MM.1S (cell line): ENCODE data around the gene TBCA.

Experiments used
- DNase-seq: peaks from one replicate; pipeline ENCODE4 v3.0.0-alpha.2; 2015
- H2AFZ ChIP-seq: fragments of 300-600 bp; sonication (generic); 2 replicates; pipeline ENCODE4 v1.6.0; 2016; ENCODE audit warnings: antibody characterized with exemption, low read length
- H3F3A ChIP-seq: fragments of 300-600 bp; sonication (generic); 2 replicates; pipeline ENCODE4 v1.6.1; 2016; ENCODE audit warnings: mild to moderate bottlenecking, antibody characterized with exemption, low read length, moderate library complexity, mixed read lengths; ENCODE audit not compliant: insufficient read depth
- H3K27ac ChIP-seq: fragments of 300-600 bp; sonication (generic); 2 replicates; pipeline ENCODE4 v1.5.1; 2016; ENCODE audit warnings: mild to moderate bottlenecking, low read length
- H3K27me3 ChIP-seq: fragments of 300-600 bp; sonication (generic); replicated peaks from 2 replicates; pipeline ENCODE4 v1.6.0; 2016; ENCODE audit warnings: low read length; ENCODE audit not compliant: insufficient read depth
- H3K36me3 ChIP-seq: fragments of 300-600 bp; sonication (generic); replicated peaks from 2 replicates; pipeline ENCODE4 v1.6.1; 2016; ENCODE audit warnings: mild to moderate bottlenecking, low read length, mixed read lengths; ENCODE audit not compliant: insufficient read depth
- H3K4me1 ChIP-seq: fragments of 300-600 bp; sonication (generic); 2 replicates; pipeline ENCODE4 v1.6.1; 2016; ENCODE audit warnings: low read length, mixed read lengths
- H3K4me2 ChIP-seq: fragments of 300-600 bp; sonication (generic); 2 replicates; pipeline ENCODE4 v1.6.0; 2016; ENCODE audit warnings: low read depth, low read length
- H3K4me3 ChIP-seq: fragments of 300-600 bp; sonication (generic); 2 replicates; pipeline ENCODE4 v1.5.1; 2016; ENCODE audit warnings: low read length, mixed read lengths
- H3K79me2 ChIP-seq: fragments of 300-600 bp; sonication (generic); 2 replicates; pipeline ENCODE4 v1.6.1; 2016; ENCODE audit warnings: mixed run types, low read length, mixed read lengths
- H3K9ac ChIP-seq: fragments of 300-600 bp; sonication (generic); 2 replicates; pipeline ENCODE4 v1.6.1; 2016; ENCODE audit warnings: low read length, mixed read lengths
- H3K9me2 ChIP-seq: fragments of 300-600 bp; sonication (generic); replicated peaks from 2 replicates; pipeline ENCODE4 v1.6.1; 2016; ENCODE audit warnings: mild to moderate bottlenecking, low read length, mixed read lengths; ENCODE audit not compliant: insufficient read depth
- H3K9me3 ChIP-seq: fragments of 300-600 bp; sonication (generic); replicated peaks from 2 replicates; pipeline ENCODE4 v1.6.1; 2016; ENCODE audit warnings: mild to moderate bottlenecking, low read length, mixed read lengths; ENCODE audit not compliant: insufficient read depth
- H4K20me1 ChIP-seq: fragments of 300-600 bp; sonication (generic); 2 replicates; pipeline ENCODE4 v1.6.1; 2016; ENCODE audit warnings: mild to moderate bottlenecking, low read length, moderate library complexity, mixed read lengths; ENCODE audit not compliant: insufficient read depth
- CTCF ChIP-seq: fragments of 300-600 bp; sonication (generic); IDR thresholded peaks from 2 replicates; pipeline ENCODE4 v1.5.1; 2016; ENCODE audit warnings: antibody characterized with exemption, low read length, mixed read lengths
- EZH2 ChIP-seq: fragments of 300-600 bp; sonication (generic); optimal IDR thresholded peaks from 2 replicates; pipeline ENCODE3; 2017; ENCODE audit warnings: low read depth, mild to moderate bottlenecking, antibody characterized with exemption, low read length, mixed read lengths
- EZH2phosphoT487 ChIP-seq: fragments of 300-600 bp; sonication (generic); IDR thresholded peaks from 2 replicates; pipeline ENCODE4 v1.6.1; 2018; ENCODE audit warnings: antibody characterized with exemption, low read length

TBCA gene

GRCh38 chr5:77641397-77641943 lies 134.7 kb downstream of the TBCA start:
- H3K4me1 ChIP-seq, result no peaks in the 10 kb centered on the region
- H3K9me3 ChIP-seq, result no peaks in the 10 kb centered on the region
- H3K27me3 ChIP-seq, result peaks cover 49% of the 10 kb centered on the region
- H3K79me2 ChIP-seq, result no peaks in the 10 kb centered on the region
- H3K27ac ChIP-seq, result no peak overlapping the region
- H3K4me3 ChIP-seq, result no peak overlapping the region
- no peak overlapping the region for H3K9ac ChIP-seq
- no peak for DNase-seq
- no peak overlapping the region for H2AFZ ChIP-seq
- TF ChIP-seq CTCF (no peak), EZH2 (no peak), EZH2phosphoT487 (no peak)
- H3K36me3 ChIP-seq, result no peaks in the 10 kb centered on the region
- no peaks in the 10 kb centered on the region for H3K9me2 ChIP-seq
- H3F3A ChIP-seq, result no peaks in the 10 kb centered on the region
- no peaks in the 10 kb centered on the region for H4K20me1 ChIP-seq
- H3K4me2 ChIP-seq, result no peak overlapping the region
